Globus pallidus (tissue), 1 donor: ENCODE results near the gene SDR42E2.
A peak's percentile ranks its signal among the peaks of the same experiment; 100 is the strongest.
"Not testable (repeated sequence)": the region's sequence is repeated elsewhere in the genome, so short reads cannot be mapped to it uniquely, and the experiment has no call there.

ENCODE experiments used
- DNase-seq: peaks from one replicate; pipeline ENCODE4 v3.0.0-alpha.2; 2015; ENCODE audit warnings: low spot score

SDR42E2 gene

GRCh38 chr16:22162656-22163009 is 327 bp downstream of the SDR42E2 start:
- no peak for DNase-seq

GRCh38 chr16:22163806-22164205 is 1.5 kb downstream of the SDR42E2 start:
- DNase-seq = no peak

- no peak for DNase-seq
These were observed 2.2 kb downstream of the SDR42E2 start for GRCh38 chr16:22164482-22164881.

- DNase-seq = no peak
These were observed 3.4 kb downstream of the SDR42E2 start for GRCh38 chr16:22165508-22166285.

GRCh38 chr16:22171953-22172352 is 9.6 kb downstream of the SDR42E2 start:
- no peak for DNase-seq

GRCh38 chr16:22172642-22173041 is 10.3 kb downstream of the SDR42E2 start:
- not testable (repeated sequence) for DNase-seq

GRCh38 chr16:22174642-22175041 is 12.3 kb downstream of the SDR42E2 start:
- DNase-seq = no peak

- no peak for DNase-seq
These were observed 15.9 kb downstream of the SDR42E2 start for GRCh38 chr16:22177968-22178930.

- DNase-seq = no peak
These were observed 19.1 kb downstream of the SDR42E2 start for GRCh38 chr16:22181426-22181825.

GRCh38 chr16:22181843-22182242 is 19.5 kb downstream of the SDR42E2 start:
- DNase-seq = no peak

GRCh38 chr16:22183335-22183734 is 21.0 kb downstream of the SDR42E2 start:
- DNase-seq = no peak

GRCh38 chr16:22183901-22184614 is 21.8 kb downstream of the SDR42E2 start:
- DNase-seq = no peak

GRCh38 chr16:22184615-22184968 is 22.3 kb downstream of the SDR42E2 start:
- no peak for DNase-seq

GRCh38 chr16:22186517-22186916 is 24.2 kb downstream of the SDR42E2 start:
- no peak for DNase-seq

GRCh38 chr16:22188267-22188594 is 25.9 kb downstream of the SDR42E2 start:
- DNase-seq = no peak

GRCh38 chr16:22188595-22189442 is 26.5 kb downstream of the SDR42E2 start:
- DNase-seq = peak; percentile 72

GRCh38 chr16:22189473-22190080 is 27.3 kb downstream of the SDR42E2 start:
- DNase-seq = no peak

GRCh38 chr16:22190081-22190775 is 27.9 kb downstream of the SDR42E2 start:
- DNase-seq = no peak

GRCh38 chr16:22190776-22191531 is 28.6 kb downstream of the SDR42E2 start:
- peak; percentile 100 for DNase-seq
